Thymus (tissue), 14 donors: Measurements from ENCODE around the gene DLL1. TPM values are rescaled to one million over a fixed set of nuclear protein-coding genes. Genes with fewer than 3 reads are reported as not detected.
"Not testable (repeated sequence)": the region's sequence is repeated elsewhere in the genome, so short reads cannot be mapped to it uniquely, and the experiment has no call there.

Experiments used
- DNase-seq, 9 donors: peaks; one replicate each; pipeline ENCODE4 v3.0.0-alpha.2; 2013; ENCODE audit warnings: low spot score in 9 of 9, low read depth in 6 of 9, missing footprints in 1 of 9
- H3K27ac ChIP-seq, 2 donors: one replicate each; pipeline ENCODE4 v1.5.1; 2013; ENCODE audit warnings: control low read depth in 1 of 2, low read depth in 1 of 2, low read length in 1 of 2, mild to moderate bottlenecking in 1 of 2, moderate library complexity in 1 of 2
- H3K27me3 ChIP-seq, 2 donors: one replicate each; pipeline ENCODE4 v1.5.1; 2013; ENCODE audit warnings: low read length in 1 of 2; ENCODE audit not compliant: control insufficient read depth in 2 of 2, insufficient read depth in 1 of 2
- H3K36me3 ChIP-seq, 2 donors: one replicate each; pipeline ENCODE4 v1.5.1; 2013; ENCODE audit warnings: low read length in 1 of 2, mild to moderate bottlenecking in 1 of 2, moderate library complexity in 1 of 2; ENCODE audit not compliant: control insufficient read depth in 2 of 2, insufficient read depth in 2 of 2
- H3K4me1 ChIP-seq, 2 donors: one replicate each; pipeline ENCODE4 v1.5.1; 2013; ENCODE audit warnings: low read length in 2 of 2; ENCODE audit not compliant: control insufficient read depth in 2 of 2, insufficient read depth in 2 of 2
- H3K4me3 ChIP-seq, 2 donors: one replicate each; pipeline ENCODE4 v1.5.1; 2013; ENCODE audit warnings: low read length in 2 of 2, control low read depth in 1 of 2, mild to moderate bottlenecking in 1 of 2
- H3K9me3 ChIP-seq, 2 donors: one replicate each; pipeline ENCODE4 v1.5.1; 2013; ENCODE audit warnings: low read length in 1 of 2, mild to moderate bottlenecking in 1 of 2; ENCODE audit not compliant: control insufficient read depth in 2 of 2, insufficient read depth in 1 of 2
- whole genome bisulfite sequencing: extraction: QIAGEN DNeasy Blood & Tissue Kit; methylation state at CpG from one replicate; pipeline ENCODE4 v1.1.7; 2013; 5-methylcytosine and 5-hydroxymethylcytosine counted together
- long read RNA-seq, 10 donors: transcript quantifications; one replicate each; lab custom pipeline, GENCODE V29; 2026
- polyA plus RNA-seq: library from polyadenylated mRNA; stranded (reverse); fragments of 200-250 nt; gene quantifications from one replicate; pipeline ENCODE4 v1.2.3, GENCODE V29; 2013
- total RNA-seq: library from RNA; stranded (reverse); fragments of 120-200 nt; gene quantifications from one replicate; pipeline ENCODE4 v1.2.4, GENCODE V29; 2013
- donor health status: healthy.

DLL1 gene
- 1.6 TPM for total RNA-seq
- 5.7 TPM for polyA plus RNA-seq
- long read RNA-seq, donor 1 = 0 reads
- long read RNA-seq, donor 2 = 0 reads
- long read RNA-seq, donor 3, partial matches to known transcripts = 0 of 1 reads
- long read RNA-seq, donor 3, other reads (novel, unspliced or antisense) = 0 of 1 reads
- long read RNA-seq, donor 4 = 0 reads
- long read RNA-seq, donor 5, partial matches to known transcripts = 0 of 1 reads
- long read RNA-seq, donor 5, other reads (novel, unspliced or antisense) = 0 of 1 reads
- long read RNA-seq, donor 6 = 0 reads
- long read RNA-seq, donor 7 = 0 reads
- long read RNA-seq, donor 8 = 0 reads
- long read RNA-seq, donor 9 = 0 reads
- long read RNA-seq, donor 10 = 0 reads

GRCh38 chr6:170290296-170291128 lies at the start of gene DLL1:
DLL1 (minus strand) TSS chr6:170291078; CDS start chr6:170290139, 939 bp downstream.
- H3K4me1 ChIP-seq = peaks cover 11 to 53% of the 10 kb centered on the region in 2 donors
- H3K27ac ChIP-seq = no peak within 1 kb of the TSS
- H3K4me3 ChIP-seq = peak within 1 kb of the TSS; percentile 60 to 75
- peak in 1 of 9 donors; percentile 51 for DNase-seq
- H3K36me3 ChIP-seq = no peaks in the 10 kb centered on the region
- WGBS = under 1% methylated on average over 83 of the region's 83 CpGs
- H3K9me3 ChIP-seq = no peaks in the 10 kb centered on the region
- peaks cover 81 to 100% of the 10 kb centered on the region in 2 donors for H3K27me3 ChIP-seq

DNA sequence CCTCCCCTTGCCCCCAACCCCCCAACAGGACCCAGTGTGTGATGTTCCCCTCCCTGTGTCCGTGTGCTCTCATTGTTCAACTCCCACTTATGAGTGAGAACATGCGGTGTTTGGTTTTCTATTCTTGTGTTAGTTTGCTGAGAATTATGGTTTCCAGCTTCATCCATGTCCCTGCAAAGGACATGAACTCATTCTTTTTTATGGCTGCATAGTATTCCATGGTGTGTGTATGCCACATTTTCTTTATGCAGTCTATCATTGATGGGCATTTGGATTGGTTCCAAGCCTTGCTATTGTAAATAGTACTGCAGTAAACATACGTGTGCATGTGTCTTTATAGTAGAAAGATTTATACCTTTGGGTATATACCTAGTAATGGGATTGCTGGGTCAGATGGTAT lies 44.3 kb upstream of the DLL1 start:
- H3K9me3 ChIP-seq, H3K4me3 ChIP-seq, H3K4me1 ChIP-seq, H3K27ac ChIP-seq, H3K27me3 ChIP-seq, DNase-seq: not testable (repeated sequence)
- H3K36me3 ChIP-seq = peaks cover 20 to 25% of the 10 kb centered on the region in 2 donors
- 95% methylated on average over 3 of the region's 3 CpGs for WGBS

DNA sequence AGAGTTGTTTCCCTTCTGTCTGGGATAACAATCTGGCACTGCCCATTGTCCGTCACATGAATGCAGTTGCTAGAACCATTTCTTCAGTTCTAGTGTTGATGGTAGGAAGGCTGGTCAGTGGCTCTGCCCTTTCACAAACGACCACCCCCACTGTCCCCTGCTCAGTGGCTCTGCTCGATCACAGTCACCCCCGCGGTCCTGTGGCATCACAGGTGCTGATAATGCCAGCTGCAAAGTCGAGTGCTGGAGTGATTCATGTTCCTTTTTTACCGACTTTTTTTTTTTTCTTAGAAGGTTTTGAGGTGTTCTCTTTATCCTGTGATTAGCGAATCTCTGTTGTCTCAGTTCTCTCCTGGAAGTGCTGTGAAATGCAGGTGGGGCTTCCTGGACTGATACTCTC lies 38.4 kb upstream of the DLL1 start:
- Histone ChIP-seq H3K9me3 (no peaks in the 10 kb centered on the region), H3K4me3 (no peak overlapping the region), H3K4me1 (no peaks in the 10 kb centered on the region), H3K27me3 (no peaks in the 10 kb centered on the region), H3K27ac (no peak overlapping the region), H3K36me3 (peaks cover 42 to 55% of the 10 kb centered on the region in 2 donors)
- no peak for DNase-seq
- 87% methylated on average over 8 of the region's 8 CpGs for WGBS

GRCh38 chr6:170317718-170318117 lies 26.8 kb upstream of the DLL1 start:
- H3K4me3 ChIP-seq = no peak overlapping the region
- no peak overlapping the region for H3K27ac ChIP-seq
- no peak for DNase-seq
- H3K36me3 ChIP-seq = peaks cover 12 to 30% of the 10 kb centered on the region in 2 donors
- H3K27me3 ChIP-seq = no peaks in the 10 kb centered on the region
- H3K4me1 ChIP-seq = no peaks in the 10 kb centered on the region
- WGBS = 87% methylated on average over 5 of the region's 5 CpGs
- no peaks in the 10 kb centered on the region for H3K9me3 ChIP-seq

- H3K36me3 ChIP-seq = peaks cover 12 to 29% of the 10 kb centered on the region in 2 donors
- no peaks in the 10 kb centered on the region for H3K9me3 ChIP-seq
- no peaks in the 10 kb centered on the region for H3K27me3 ChIP-seq
- DNase-seq = no peak
- H3K27ac ChIP-seq = no peak overlapping the region
- no peak overlapping the region for H3K4me3 ChIP-seq
- H3K4me1 ChIP-seq = no peaks in the 10 kb centered on the region
- 96% methylated on average over 1 of the region's 1 CpG for WGBS
These were observed 26.2 kb upstream of the DLL1 start for GRCh38 chr6:170317076-170317475.

DNA sequence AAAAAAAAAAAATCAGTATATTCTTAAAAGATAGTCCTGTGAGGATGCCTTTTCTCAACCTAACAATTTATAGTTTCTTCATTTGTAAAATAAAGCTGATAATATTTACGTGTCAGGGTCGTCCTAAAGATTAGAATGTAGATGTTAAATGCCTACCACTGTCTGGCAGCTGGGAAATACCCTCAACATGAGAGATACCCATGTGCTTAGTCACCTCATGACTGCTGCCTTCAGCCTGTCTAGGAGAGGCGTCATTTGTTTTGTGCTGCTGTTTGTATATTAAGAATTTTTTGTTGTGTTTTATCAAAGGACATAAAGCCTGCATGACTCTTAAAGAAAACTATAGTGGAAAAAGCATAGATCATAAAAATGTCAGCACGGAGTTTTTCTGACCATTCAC lies 25.2 kb upstream of the DLL1 start:
- peaks cover 12 to 29% of the 10 kb centered on the region in 2 donors for H3K36me3 ChIP-seq
- no peak overlapping the region for H3K4me3 ChIP-seq
- no peaks in the 10 kb centered on the region for H3K27me3 ChIP-seq
- H3K27ac ChIP-seq = no peak overlapping the region
- H3K9me3 ChIP-seq = no peaks in the 10 kb centered on the region
- 97% methylated on average over 4 of the region's 4 CpGs for WGBS
- no peaks in the 10 kb centered on the region for H3K4me1 ChIP-seq
- DNase-seq = no peak

DNA sequence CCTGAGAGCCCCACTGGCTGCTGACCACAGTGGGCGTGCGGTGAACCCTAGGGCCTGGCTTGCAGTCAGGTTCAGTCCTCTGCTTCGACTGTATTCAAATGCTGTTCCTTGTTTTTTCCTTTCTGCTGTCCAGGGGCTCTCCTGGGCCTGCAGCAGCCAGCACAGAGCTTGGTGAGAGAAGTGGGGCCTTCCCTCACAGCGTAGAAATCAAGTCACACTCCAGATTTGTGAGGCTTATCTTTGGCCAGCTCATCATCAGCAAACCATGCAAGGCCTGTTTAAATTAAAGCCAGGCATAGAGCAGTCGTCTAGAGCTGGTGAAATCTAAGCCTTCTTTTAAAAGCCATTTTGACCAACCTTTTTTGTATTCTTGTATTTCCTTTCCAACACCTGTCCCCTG lies 24.1 kb upstream of the DLL1 start:
- no peaks in the 10 kb centered on the region for H3K9me3 ChIP-seq
- H3K27me3 ChIP-seq = no peaks in the 10 kb centered on the region
- peaks cover 12 to 20% of the 10 kb centered on the region in 2 donors for H3K36me3 ChIP-seq
- no peak overlapping the region for H3K4me3 ChIP-seq
- 95% methylated on average over 5 of the region's 5 CpGs for WGBS
- H3K27ac ChIP-seq = no peak overlapping the region
- no peaks in the 10 kb centered on the region for H3K4me1 ChIP-seq
- no peak for DNase-seq

DNA sequence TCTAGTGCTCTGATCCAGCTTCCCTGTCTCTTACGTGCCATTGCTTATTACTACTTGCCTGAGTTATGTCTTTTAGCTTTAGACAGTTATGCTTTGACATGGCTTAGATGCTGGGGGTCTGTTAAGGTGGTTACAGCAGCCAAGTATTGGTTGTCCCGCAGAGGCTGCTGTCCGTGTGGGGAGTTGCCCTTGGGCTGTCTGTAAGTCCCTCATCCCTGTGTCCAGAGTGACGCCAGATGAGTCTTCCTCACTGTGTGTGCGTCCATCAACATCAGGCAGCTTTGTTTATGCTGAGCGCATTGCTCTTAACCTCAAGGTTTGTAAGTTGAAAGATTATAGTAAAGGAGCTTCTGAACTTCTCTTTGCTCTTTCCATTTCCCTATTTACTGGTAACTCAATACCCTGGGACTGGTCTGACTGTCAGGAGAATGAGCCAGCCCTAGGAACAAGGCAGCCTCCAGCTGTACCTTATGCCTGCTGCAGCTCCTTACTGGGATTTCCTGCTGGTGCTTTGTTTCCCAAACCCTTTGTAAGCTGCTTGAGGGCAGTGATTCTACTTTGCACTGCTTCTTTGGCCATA lies 22.9 kb upstream of the DLL1 start:
- no peaks in the 10 kb centered on the region for H3K27me3 ChIP-seq
- H3K9me3 ChIP-seq = no peaks in the 10 kb centered on the region
- WGBS = 95% methylated on average over 6 of the region's 6 CpGs
- no peak overlapping the region for H3K27ac ChIP-seq
- DNase-seq = no peak
- no peak overlapping the region for H3K4me3 ChIP-seq
- no peaks in the 10 kb centered on the region for H3K4me1 ChIP-seq
- H3K36me3 ChIP-seq = peaks cover 11 to 15% of the 10 kb centered on the region in 2 donors

- no peak overlapping the region for H3K27ac ChIP-seq
- no peak for DNase-seq
- peaks cover 2 to 7% of the 10 kb centered on the region in 2 donors for H3K36me3 ChIP-seq
- WGBS = 99% methylated on average over 2 of the region's 2 CpGs
- no peak overlapping the region for H3K4me3 ChIP-seq
- H3K4me1 ChIP-seq = peaks cover 2 to 6% of the 10 kb centered on the region in 2 donors
- no peaks in the 10 kb centered on the region for H3K27me3 ChIP-seq
- H3K9me3 ChIP-seq = no peaks in the 10 kb centered on the region
These were observed 22.0 kb upstream of the DLL1 start for GRCh38 chr6:170312876-170313275.
